B cell (primary cell): Measurements from ENCODE around the gene TMEM52B. TPM values are rescaled to one million over a fixed set of nuclear protein-coding genes. Genes with fewer than 3 reads are reported as not detected.

Experiments
- ATAC-seq: fragments of 200-7000 bp; cut with Tn5 transposase; one replicate; pipeline ENCODE4 v1.10.0; 2021; ENCODE audit warnings: low read depth, mild to moderate bottlenecking, moderate number of reproducible peaks, moderate library complexity
- CTCF ChIA-PET: fragments of 350-600 bp; sonication (Branson Sonifier 250); formaldehyde crosslinking; loops from one replicate; lab custom pipeline; 2021; ENCODE audit warnings: antibody characterized with exemption, inconsistent platforms; lab: Charles Lee
- POLR2A ChIA-PET: fragments of 350-600 bp; sonication (Branson Sonifier 250); formaldehyde crosslinking; loops from one replicate; lab custom pipeline; 2021; ENCODE audit warnings: antibody characterized with exemption; lab: Charles Lee
- DNase-seq: peaks from one replicate; pipeline ENCODE4 v3.0.0; 2013
- H2AFZ ChIP-seq: 2 replicates; pipeline ENCODE4 v1.6.1; 2012; ENCODE audit warnings: mild to moderate bottlenecking, low read depth, low read length; ENCODE audit not compliant: insufficient read depth, poor library complexity, severe bottlenecking
- H3K27ac ChIP-seq, 2 donors: 1 replicate in 1 of 2; 2 replicates in 1 of 2; pipeline ENCODE4 v1.5.1; 2012 to 2013; ENCODE audit warnings: low read length in 2 of 2, mild to moderate bottlenecking in 2 of 2, moderate library complexity in 1 of 2
- H3K27me3 ChIP-seq, 4 experiments: fragments of 200-600 bp in 1 of 4; sonication (generic) in 1 of 4; replicated peaks in 1 of 4; 1 replicate in 2 of 4; 2 replicates in 2 of 4; pipeline versions ENCODE4 v1.6.1 to v1.7.0; 2013 to 2016; ENCODE audit warnings: low read length in 3 of 4, mild to moderate bottlenecking in 2 of 4, mixed read lengths in 1 of 4, moderate library complexity in 1 of 4; ENCODE audit not compliant: insufficient read depth in 4 of 4, control insufficient read depth in 3 of 4; ENCODE audit errors: control extremely low read depth in 1 of 4
- H3K36me3 ChIP-seq, 2 experiments: replicated peaks in 1 of 2; 1 replicate in 1 of 2; 2 replicates in 1 of 2; pipeline versions ENCODE4 v1.6.1 to v1.7.1; 2013; ENCODE audit warnings: low read length in 1 of 2; ENCODE audit not compliant: insufficient read depth in 2 of 2, control insufficient read depth in 1 of 2; ENCODE audit errors: control extremely low read depth in 1 of 2, extremely low read depth in 1 of 2
- H3K4me1 ChIP-seq, 2 donors: fragments of 200-600 bp in 1 of 2; sonication (generic) in 1 of 2; 1 replicate in 1 of 2; 2 replicates in 1 of 2; pipeline versions ENCODE4 v1.5.1 to v1.6.1; 2013 to 2017; ENCODE audit warnings: low read length in 2 of 2; ENCODE audit not compliant: control insufficient read depth in 2 of 2, insufficient read depth in 2 of 2
- H3K4me2 ChIP-seq: replicated peaks from 2 replicates; pipeline ENCODE3; 2012; ENCODE audit warnings: mild to moderate bottlenecking, low read depth, low read length; ENCODE audit not compliant: poor library complexity, severe bottlenecking
- H3K4me3 ChIP-seq, 5 experiments: fragments of 200-600 bp in 1 of 5; sonication (generic) in 1 of 5; 1 replicate in 3 of 5; 2 replicates in 2 of 5; pipeline versions ENCODE4 v1.5.1 to v1.7.0; 2011 to 2016; ENCODE audit warnings: low read length in 4 of 5, mild to moderate bottlenecking in 4 of 5, low read depth in 2 of 5, control low read depth in 1 of 5, moderate library complexity in 1 of 5; ENCODE audit not compliant: insufficient read depth in 1 of 5; ENCODE audit errors: control extremely low read depth in 1 of 5, extremely low read depth in 1 of 5
- H3K79me2 ChIP-seq: fragments of 200-600 bp; sonication (generic); one replicate; pipeline ENCODE4 v1.6.0; 2016; ENCODE audit warnings: low read length; ENCODE audit not compliant: control insufficient read depth, insufficient read depth
- H3K9ac ChIP-seq: fragments of 200-600 bp; sonication (generic); 2 replicates; pipeline ENCODE4 v1.6.1; 2017; ENCODE audit warnings: mild to moderate bottlenecking, low read length, moderate library complexity
- H3K9me3 ChIP-seq, 3 donors: one replicate each; pipeline versions ENCODE4 v1.6.1 to v1.7.1; 2013; ENCODE audit warnings: low read length in 2 of 3; ENCODE audit not compliant: control insufficient read depth in 2 of 3, insufficient read depth in 1 of 3; ENCODE audit errors: control extremely low read depth in 1 of 3
- H4K20me1 ChIP-seq: 2 replicates; pipeline ENCODE4 v1.6.0; 2012; ENCODE audit warnings: mild to moderate bottlenecking, low read length; ENCODE audit not compliant: insufficient read depth, control insufficient read depth, poor library complexity, severe bottlenecking
- H3K27ac Mint-ChIP-seq: one replicate; pipeline ENCODE4 v1.8.0; 2021; ENCODE audit warnings: mixed read lengths
- H3K27me3 Mint-ChIP-seq: one replicate; pipeline ENCODE4 v1.8.0; 2021; ENCODE audit warnings: mixed read lengths
- H3K4me1 Mint-ChIP-seq: one replicate; pipeline ENCODE4 v1.8.0; 2021; ENCODE audit warnings: mixed read lengths
- H3K4me3 Mint-ChIP-seq: one replicate; pipeline ENCODE4 v1.8.0; 2021; ENCODE audit warnings: mixed read lengths
- H3K9me3 Mint-ChIP-seq: one replicate; pipeline ENCODE4 v1.8.0; 2022; ENCODE audit warnings: mixed read lengths; ENCODE audit not compliant: insufficient read depth
- EZH2 ChIP-seq: IDR thresholded peaks from 2 replicates; pipeline ENCODE4 v1.6.1; 2012; ENCODE audit warnings: borderline replicate concordance, low read depth, mild to moderate bottlenecking, moderate library complexity, low read length; ENCODE audit not compliant: insufficient read depth, poor library complexity, severe bottlenecking
- WGBS: methylation state at CpG from one replicate; pipeline ENCODE4 v1.1.5; 2013; ENCODE audit warnings: missing lambda C conversion rate; ENCODE audit not compliant: insufficient coverage; 5-methylcytosine and 5-hydroxymethylcytosine counted together
- intact Hi-C: fragments of 100-400 bp; cut with micrococcal nuclease; formaldehyde crosslinking; loops from one replicate; pipeline ENCODE4 v1.10.0; 2022
- polyA plus RNA-seq: library from polyadenylated mRNA; depleted of rRNA; stranded (reverse); fragments of >200 nt; gene quantifications from 2 replicates; pipeline ENCODE4 v1.2.3, GENCODE V29; 2012
- total RNA-seq, 2 donors: library from RNA; stranded (reverse); fragments of 120-200 nt in 1 of 2; gene quantifications; 1 replicate in 1 of 2; 2 replicates in 1 of 2; pipeline versions ENCODE4 v1.2.3 to v1.2.4, GENCODE V29; 2013 to 2022
- TF ChIP-seq, protein P1 (sequence below): fragments of 200-600 bp; IDR thresholded peaks from one replicate; pipeline ENCODE4 v1.8.0; 2022; ENCODE audit warnings: antibody characterized with exemption, mild to moderate bottlenecking

TMEM52B gene
- total and polyA plus RNA-seq, 2 donors (not counting 1 experiment from before 2014, with no cell fraction given) = 0.03 TPM; not detected in 1

DNA sequence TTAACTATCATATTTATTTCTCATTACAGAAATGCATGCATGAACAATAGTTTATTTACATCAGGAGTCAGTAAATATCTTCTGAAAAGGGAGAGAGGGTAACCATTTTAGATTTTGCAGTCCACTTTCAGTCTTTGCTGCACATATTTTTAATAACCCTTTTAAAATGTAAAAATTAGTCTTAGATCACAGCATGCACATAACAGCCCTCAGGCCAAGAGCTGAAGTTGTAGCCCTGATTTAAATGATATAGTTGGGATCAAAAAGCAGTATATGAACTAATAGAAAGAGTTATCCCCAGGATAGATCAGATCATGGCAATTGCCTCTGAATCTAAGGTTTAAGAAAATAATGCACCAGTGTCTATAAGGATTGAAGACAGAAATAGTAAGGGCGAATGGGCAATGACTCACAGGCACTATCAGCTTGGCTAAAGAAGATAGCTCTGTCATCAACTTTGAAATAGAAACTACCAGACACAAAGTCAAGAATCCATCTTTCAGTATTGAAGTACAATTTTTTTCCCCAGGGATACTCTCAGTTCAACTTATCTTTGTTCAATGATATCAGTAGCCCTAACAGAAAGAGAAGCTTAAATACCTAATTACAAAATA lies 35.7 kb upstream of the TMEM52B start:
- Histone ChIP-seq H2AFZ (no peak overlapping the region), H3K4me2 (no peak overlapping the region), H3K79me2 (no peaks in the 10 kb centered on the region), H3K27ac (no peak overlapping the region), H3K9ac (no peak overlapping the region), H3K4me1 (no peaks in the 10 kb centered on the region), H3K9me3 (peaks cover 0 to 6% (median 0%) of the 10 kb centered on the region in 3 donors), H3K4me3 (no peak overlapping the region), H4K20me1 (no peaks in the 10 kb centered on the region), H3K36me3 (no peaks in the 10 kb centered on the region), H3K27me3 (peaks cover 0 to 18% (median 5%) of the 10 kb centered on the region in 4 experiments)
- no peaks in the 10 kb centered on the region for H3K9me3 Mint-ChIP-seq
- ATAC-seq = no peak
- peaks cover 2% of the 10 kb centered on the region for H3K4me1 Mint-ChIP-seq
- H3K4me3 Mint-ChIP-seq = no peak overlapping the region
- TF ChIP-seq EZH2 = no peak
- TF ChIP-seq, protein P1, sequence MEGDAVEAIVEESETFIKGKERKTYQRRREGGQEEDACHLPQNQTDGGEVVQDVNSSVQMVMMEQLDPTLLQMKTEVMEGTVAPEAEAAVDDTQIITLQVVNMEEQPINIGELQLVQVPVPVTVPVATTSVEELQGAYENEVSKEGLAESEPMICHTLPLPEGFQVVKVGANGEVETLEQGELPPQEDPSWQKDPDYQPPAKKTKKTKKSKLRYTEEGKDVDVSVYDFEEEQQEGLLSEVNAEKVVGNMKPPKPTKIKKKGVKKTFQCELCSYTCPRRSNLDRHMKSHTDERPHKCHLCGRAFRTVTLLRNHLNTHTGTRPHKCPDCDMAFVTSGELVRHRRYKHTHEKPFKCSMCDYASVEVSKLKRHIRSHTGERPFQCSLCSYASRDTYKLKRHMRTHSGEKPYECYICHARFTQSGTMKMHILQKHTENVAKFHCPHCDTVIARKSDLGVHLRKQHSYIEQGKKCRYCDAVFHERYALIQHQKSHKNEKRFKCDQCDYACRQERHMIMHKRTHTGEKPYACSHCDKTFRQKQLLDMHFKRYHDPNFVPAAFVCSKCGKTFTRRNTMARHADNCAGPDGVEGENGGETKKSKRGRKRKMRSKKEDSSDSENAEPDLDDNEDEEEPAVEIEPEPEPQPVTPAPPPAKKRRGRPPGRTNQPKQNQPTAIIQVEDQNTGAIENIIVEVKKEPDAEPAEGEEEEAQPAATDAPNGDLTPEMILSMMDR = no peak
- DNase-seq = no peak
- ChIA-PET POLR2A (no interaction called here), CTCF (interaction anchor here (0.9 to 1.5 kb wide), 8 partner anchors 9 to 392 kb away, joined by 3 to 4 read pairs (median 3); no protein-coding TSS in a partner anchor)
- peaks cover 23% of the 10 kb centered on the region for H3K27me3 Mint-ChIP-seq
- H3K27ac Mint-ChIP-seq = no peak overlapping the region
- WGBS = 0% methylated on average over 1 of the region's 1 CpG
- intact Hi-C loops = loop anchor here (5.0 kb wide), 1 partner anchor 811 kb away; no protein-coding TSS in a partner anchor

DNA sequence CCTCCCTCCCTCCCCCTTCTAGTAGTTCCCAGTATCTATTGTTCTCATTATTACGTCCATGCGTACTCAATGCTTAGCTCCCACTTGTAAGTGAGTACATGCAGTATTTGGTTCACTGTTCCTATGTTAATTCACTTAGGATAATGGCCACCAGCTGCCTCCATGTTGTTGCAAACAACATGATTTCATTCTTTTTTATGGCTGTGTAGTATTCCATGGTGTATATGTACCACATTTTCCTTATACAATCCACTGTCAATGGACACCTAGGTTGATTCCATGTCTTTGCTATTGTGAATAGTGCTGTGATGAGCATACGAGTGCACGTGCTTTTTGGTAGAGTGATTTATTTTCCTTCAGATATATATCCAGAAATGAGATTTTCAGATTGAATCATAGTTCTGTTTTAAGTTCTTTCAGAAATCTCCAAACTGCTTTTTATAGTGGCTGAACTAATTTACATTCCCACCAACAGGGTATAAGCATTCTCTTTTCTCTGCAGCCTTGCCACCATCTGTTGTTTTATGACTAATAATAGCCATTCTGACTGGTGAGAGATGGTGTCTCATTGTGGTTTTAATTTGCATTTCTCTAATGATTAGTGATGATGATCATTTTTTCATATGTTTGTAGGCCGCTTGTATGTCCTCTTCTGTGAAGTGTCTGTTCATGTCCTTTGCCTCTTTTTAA lies 31.0 kb upstream of the TMEM52B start:
- no peak overlapping the region for H2AFZ ChIP-seq
- peaks cover 0 to 13% (median 0%) of the 10 kb centered on the region in 4 experiments for H3K27me3 ChIP-seq
- peaks cover 21% of the 10 kb centered on the region for H3K27me3 Mint-ChIP-seq
- ChIA-PET POLR2A (no interaction called here), CTCF (interaction anchor here (1.4 kb wide), 1 partner anchor 42 kb away, joined by 5 read pairs; no protein-coding TSS in a partner anchor)
- H3K9ac ChIP-seq = no peak overlapping the region
- peaks cover 0 to 6% (median 0%) of the 10 kb centered on the region in 3 donors for H3K9me3 ChIP-seq
- ATAC-seq = no peak
- H3K4me1 Mint-ChIP-seq = peaks cover under 1% of the 10 kb centered on the region
- no peak overlapping the region for H3K4me3 ChIP-seq
- no peak overlapping the region for H3K4me3 Mint-ChIP-seq
- no peak for DNase-seq
- no peaks in the 10 kb centered on the region for H3K36me3 ChIP-seq
- intact Hi-C loops = no loop called here
- TF ChIP-seq EZH2 = no peak
- TF ChIP-seq, protein P1 = no peak
- H3K4me1 ChIP-seq = peaks cover 0 to under 1% of the 10 kb centered on the region in 2 donors
- no peaks in the 10 kb centered on the region for H4K20me1 ChIP-seq
- no CpG with 5 or more reads among the region's 5 CpGs for WGBS
- H3K79me2 ChIP-seq = no peaks in the 10 kb centered on the region
- H3K9me3 Mint-ChIP-seq = no peaks in the 10 kb centered on the region
- H3K27ac Mint-ChIP-seq = no peak overlapping the region
- H3K27ac ChIP-seq = no peak overlapping the region
- H3K4me2 ChIP-seq = no peak overlapping the region
